Esophagus squamous epithelium (tissue), 4 donors: ENCODE measurements around the gene PTPRN2.

Experiments
- CTCF ChIP-seq, 6 experiments: fragments of 450-650 bp in 4 of 6; fragments of 200-600 bp in 2 of 6; sonication (generic) in 2 of 6; IDR thresholded peaks; one replicate each; pipeline ENCODE4 v1.5.1; 2016 to 2019; ENCODE audit warnings: antibody characterized with exemption in 6 of 6, mild to moderate bottlenecking in 4 of 6, moderate library complexity in 4 of 6
- POLR2A ChIP-seq, 4 donors: fragments of 450-650 bp; IDR thresholded peaks; one replicate each; pipeline ENCODE4 v1.6.1; 2017; ENCODE audit warnings: antibody characterized with exemption in 4 of 4, mild to moderate bottlenecking in 4 of 4, moderate library complexity in 3 of 4

- no peak for TF ChIP-seq CTCF (IDR thresholded peaks at IDR 0.05)
- no peak for TF ChIP-seq POLR2A (IDR thresholded peaks at IDR 0.05)
Observed at GRCh38 chr7:157618091-157618726, 969.4 kb downstream of the PTPRN2 start.
